Head of caudate nucleus (tissue), 42 donors: Measurements from ENCODE around the gene MVB12A.
A peak's percentile ranks its signal among the peaks of the same experiment; 100 is the strongest.

Source experiments
- DNase-seq, 42 donors: peaks; one replicate each; pipeline versions ENCODE4 v3.0.0 to v3.0.0-alpha.2; 2020 to 2021; ENCODE audit warnings: mixed read lengths in 7 of 42
- intact Hi-C: fragments of 100-400 bp; cut with DNase I; formaldehyde crosslinking; loops from one replicate; pipeline ENCODE4 v1.15.0; 2022

MVB12A gene

DNA sequence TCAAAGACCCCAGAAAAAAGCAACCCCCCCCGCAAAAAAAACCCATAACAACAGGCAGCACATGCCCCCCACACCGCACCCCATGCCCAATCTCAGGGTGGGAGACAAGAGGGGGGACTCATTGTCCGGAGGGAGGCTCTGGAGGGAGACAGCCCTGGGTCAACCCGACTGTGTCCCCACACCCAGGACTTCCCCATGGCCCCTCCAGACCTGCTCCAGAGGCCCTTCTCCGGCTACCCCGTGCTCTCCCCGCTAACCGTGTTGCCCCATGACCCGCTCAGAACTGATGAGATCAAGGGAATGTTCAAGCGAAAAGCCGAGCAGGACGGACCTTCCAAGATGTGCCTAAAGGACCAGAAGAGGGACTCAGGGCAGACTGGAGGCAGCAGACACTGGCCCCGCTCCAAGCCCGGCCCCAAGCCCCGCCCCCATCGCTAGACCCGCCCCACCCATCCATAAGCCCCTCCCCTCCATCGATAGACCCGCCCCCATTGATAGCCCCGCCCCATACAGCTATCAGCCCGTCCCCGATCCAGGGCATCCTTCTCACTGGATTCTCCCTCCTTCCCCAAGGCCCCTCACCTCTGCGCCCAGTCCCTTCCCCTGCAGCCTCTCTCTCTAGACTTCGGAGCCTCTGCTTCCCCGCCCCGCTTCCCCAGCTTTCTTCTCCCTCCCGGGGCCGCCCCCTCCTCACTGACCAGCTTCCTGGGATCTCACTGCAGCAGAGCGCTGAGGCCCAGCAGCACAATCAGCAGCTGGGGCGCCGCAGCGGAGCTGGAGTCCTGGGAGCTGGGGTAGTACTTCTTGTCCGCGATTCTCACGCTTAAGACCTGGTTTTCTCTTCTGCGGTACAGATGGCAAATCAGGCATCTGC lies 16.6 kb upstream of the MVB12A start:
- intact Hi-C loops: no loop called here
- DNase-seq: peak in 2 of 42 donors; percentile 39 to 44

DNA sequence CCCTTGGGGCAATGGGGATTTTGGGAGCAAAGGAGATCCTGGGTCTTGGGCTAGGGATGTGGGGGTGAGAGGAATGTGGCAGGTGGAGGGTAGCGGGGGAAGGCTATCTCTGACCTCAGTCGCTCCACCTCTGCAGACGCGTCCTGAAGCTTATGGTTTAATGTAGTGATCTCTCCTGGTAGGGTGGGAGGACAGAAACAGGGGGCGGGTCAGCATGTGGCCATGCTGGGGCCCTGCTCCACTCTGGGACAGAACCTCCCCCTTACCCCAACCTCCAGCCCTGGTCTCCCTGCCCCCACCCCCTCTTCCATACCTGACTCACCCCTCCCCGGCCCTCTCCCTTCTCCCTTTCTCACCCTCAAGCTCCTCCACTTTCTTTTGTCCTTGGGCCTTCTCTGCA lies 15.8 kb upstream of the MVB12A start:
- no peak for DNase-seq
- intact Hi-C loops: no loop called here

DNA sequence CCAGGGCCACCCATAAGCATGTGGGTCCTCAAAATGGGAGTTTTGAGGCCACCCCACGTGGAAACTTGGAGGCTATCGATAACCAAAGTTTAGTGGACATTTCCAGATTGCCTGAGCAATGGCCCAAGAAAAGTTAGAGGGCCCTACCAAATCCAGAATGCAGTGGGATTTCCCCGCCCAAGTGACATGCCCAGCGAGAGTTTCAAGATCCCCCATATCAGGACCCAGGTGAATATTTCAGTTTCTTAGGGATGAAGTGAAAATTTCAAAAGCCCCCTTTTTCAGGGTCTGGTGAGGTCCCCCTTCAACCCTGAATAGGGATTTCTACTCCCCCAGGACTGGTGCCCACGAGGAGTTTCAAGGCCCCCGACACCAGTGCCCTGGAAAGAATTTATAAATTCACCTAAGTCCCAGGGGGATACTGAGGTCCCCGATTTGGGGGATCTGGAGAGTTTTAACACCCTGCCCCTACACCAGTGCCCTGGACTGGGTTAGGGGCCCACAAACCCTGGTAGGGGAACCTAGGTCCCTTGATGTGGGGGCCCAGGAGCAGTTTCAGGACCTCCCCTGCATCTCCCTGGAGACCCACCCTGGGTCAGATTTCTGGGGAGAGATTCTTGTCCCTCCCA lies 15.1 kb upstream of the MVB12A start:
- intact Hi-C loops: no loop called here
- no peak for DNase-seq

DNA sequence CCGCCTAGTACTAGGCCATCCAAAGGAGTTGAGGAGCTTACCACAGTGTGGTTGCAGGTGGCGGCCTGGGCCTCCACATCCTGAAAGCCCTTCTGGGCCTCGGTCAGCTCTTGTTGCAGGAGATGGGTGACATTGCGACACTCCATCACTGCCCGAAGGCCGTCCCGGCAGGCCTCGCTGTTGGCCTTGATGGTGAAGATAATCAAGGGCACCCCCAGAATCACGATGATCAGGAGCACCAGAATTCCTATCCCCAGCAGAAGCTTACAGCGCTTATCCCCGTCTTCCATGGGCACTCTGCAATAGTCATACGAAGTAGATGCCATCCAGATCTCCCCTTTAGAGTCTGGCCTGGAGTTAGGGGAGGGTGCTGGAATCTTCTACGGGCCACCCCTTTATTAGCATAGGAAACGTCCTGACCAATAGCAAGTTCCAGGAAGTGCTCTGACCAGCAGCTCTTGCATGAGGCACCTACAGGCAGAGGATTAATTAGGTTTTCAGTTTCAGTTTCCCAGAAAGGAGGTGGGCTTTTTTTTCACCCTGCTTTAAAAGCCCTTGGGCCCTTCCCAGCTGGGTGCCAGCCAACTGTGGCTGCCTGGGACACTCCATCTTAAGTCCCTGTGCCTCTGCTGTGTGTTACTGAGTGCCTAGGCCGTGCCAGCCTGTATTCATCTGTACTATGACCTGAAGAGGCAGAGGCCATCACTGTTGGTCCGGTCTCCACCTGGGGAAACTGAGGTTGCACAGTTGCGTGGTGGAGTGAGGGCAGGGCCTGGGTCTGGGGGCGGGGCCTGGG lies 14.4 kb upstream of the MVB12A start, which contains the start of gene BST2:
BST2 (minus strand) TSS at position 381 of the 796 bp plus-strand sequence; CDS start at position 326, 55 bp downstream.
- intact Hi-C loops: no loop called here
- DNase-seq: peak in 28 of 42 donors; percentile 6 to 75 (median 41)

DNA sequence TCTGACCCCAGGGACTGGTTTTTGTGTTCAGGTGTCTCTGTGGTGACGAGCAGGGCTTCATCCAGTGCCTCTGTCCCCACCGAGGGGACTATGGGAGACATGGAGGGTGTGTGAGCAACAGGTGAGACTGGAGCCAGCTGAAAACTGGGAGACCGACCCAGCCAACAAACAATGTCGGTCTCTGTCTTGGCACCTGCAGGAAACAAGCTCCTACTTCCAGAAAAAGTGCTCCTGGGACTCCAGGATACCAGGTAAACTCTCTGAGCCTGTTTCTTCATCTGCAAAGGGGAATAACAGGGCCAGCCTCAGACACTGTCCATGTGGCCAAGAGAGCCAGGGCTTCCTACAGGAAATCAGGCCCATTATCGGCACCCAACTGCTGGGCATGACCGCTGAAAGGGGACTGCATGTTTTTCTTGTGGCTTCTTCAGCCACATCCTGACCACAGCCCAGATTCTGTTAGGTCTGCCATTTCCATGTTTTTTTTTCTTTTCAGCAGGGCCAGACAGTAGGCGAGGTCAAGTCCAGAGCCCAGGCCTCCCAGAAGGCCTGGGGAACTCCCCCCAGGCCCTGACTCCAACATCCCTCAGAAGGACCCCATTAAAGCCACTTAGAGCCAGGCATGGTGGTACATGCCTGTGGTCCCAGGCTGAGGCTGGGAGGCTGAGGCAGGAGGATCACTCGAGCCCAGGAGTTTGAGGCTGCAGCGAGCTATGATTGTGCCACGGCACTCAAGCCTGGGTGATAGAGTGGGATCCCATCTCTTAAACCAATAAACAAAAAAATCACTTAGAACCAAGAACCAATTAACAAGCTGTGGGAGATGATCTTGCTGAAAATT lies 13.6 kb upstream of the MVB12A start:
- DNase-seq: peak in 18 of 42 donors; percentile 9 to 61 (median 32)
- intact Hi-C loops: no loop called here

DNA sequence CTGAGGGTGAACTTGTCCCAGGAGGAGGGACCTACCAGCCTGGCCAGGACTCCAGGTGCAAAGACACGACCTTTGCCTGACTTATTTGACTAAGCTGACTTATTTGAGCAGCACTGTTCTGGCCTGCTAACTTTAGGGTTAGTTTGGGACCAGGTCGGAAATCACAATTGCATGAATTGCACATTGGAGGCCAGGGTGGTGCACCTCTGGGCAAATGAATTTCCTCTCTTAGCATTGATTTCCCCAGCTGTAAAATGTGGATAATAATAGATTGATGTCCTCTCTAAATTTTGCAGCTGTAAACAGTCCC lies 13.0 kb upstream of the MVB12A start:
- DNase-seq: no peak
- intact Hi-C loops: no loop called here

DNA sequence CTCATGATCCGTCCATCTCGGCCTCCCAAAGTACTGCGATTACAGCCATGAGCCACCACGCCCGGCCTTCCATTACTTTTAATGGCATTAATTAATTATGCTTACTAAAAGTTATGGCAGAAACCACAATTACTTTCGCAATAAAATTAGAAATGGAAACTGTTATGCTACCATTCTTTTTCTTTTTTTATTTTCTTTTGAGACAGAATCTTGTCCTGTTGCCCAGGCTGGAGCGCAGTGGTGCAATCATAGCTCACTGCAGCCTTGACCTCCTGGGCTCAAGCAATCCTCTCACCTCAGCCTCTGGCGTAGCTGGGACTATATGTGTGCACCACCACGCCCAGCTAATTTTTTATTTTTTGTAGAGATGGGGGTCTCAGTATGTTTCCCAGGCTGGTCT lies 9.9 kb upstream of the MVB12A start:
- DNase-seq: no peak
- intact Hi-C loops: no loop called here

DNA sequence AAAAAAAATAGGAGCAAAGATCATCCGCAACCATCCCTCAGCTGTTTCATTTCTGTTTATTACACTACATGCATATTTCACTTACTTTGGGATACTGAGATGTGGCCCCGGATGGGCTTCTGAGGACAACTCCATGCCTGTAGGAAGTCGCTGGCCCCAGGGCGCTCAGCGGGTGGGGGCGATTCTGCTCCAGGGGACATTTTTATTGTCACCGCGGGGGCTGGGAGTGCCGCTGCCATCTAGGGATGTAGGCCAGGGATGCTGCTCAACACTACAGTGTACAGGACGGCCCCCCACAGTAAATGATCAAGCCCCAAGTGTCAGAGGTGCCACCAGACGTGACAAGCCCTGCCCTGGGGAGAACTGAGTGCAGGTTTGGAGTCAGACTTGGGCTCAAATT lies 8.0 kb upstream of the MVB12A start:
- DNase-seq: no peak
- intact Hi-C loops: no loop called here

DNA sequence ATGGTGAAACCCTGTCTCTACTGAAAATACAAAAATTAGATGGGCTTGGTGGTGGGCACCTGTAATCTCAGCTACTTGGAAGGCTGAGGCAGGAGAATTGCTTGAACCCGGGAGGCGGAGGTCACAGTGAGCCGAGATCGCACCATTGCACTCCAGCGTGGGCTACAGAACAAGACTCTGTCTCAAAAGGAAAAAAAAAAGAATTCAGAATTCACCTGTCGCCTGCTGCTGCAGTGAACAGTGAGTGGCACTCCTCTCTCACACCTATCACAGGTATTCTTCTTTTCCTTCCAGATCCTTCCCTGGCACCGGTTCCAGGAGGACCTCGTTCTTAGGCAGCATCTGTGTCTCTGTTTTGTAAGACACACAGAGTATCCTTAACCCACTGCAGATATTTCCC lies 5.8 kb upstream of the MVB12A start:
- DNase-seq: no peak
- intact Hi-C loops: no loop called here

DNA sequence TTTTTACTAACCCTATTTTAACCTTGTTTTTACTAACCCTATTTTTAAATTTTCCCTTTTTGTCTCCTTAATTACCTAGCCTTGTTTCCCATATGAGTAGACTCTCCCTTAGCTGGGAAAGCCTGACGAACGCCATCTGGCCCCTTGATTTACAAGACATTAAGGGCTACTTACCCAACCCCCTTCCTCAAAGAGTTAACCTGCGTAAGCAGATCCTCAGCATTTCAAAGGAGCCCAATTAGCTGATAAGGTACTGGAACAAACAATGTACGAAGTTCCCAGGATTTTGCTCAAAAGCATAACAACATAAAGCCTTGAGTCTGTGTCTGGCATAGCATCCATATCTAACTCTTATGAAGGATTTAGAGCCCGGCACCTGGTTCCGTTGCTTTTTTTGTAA lies 4.7 kb upstream of the MVB12A start:
- no peak for DNase-seq

DNA sequence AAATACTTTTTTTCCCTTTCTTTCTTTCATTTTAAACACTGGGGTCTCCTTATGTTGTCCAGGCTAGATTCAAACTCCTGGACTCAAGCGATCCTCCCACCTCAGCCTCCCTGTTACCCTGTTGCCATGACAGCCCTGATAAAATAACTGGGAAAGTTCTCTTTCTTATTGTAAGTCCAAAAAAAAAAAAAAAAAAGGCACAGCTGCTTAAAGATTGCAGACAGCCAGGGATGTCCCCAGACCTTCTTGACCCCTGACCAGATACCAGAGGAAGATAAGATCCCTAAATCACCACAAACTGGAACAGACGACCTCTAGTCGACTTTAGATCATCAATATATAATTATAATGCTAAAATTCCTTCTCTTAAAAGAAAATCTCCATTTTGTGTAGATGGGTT lies 1.1 kb upstream of the MVB12A start:
- intact Hi-C loops: no loop called here
- DNase-seq: no peak

More for the DNA sequence above, 4.7 kb upstream of the MVB12A start:
- intact Hi-C loops: no loop called here

DNA sequence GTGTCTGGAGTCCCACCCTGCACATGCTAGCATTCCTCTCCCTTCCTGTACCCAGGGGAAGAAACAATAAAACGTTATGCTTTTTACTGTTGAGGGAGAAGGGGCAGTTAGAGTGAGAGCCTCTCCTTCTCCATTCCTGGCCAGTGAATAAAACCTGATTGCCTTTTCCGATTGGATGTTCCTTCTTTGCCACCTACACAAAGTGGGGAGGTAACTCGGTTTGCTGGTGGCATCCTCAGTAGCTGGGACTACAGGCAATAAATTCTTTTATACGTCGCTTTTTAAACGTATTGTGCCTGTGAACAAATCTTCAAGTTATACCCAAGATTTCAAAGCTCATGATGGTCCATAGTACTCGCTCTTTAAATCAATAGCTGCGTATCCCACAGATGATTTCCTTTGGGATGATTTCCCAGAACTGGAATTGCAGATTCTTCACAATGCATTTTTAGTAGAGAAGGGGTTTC lies 660 bp upstream of the MVB12A start:
- no peak for DNase-seq
- intact Hi-C loops: no loop called here

DNA sequence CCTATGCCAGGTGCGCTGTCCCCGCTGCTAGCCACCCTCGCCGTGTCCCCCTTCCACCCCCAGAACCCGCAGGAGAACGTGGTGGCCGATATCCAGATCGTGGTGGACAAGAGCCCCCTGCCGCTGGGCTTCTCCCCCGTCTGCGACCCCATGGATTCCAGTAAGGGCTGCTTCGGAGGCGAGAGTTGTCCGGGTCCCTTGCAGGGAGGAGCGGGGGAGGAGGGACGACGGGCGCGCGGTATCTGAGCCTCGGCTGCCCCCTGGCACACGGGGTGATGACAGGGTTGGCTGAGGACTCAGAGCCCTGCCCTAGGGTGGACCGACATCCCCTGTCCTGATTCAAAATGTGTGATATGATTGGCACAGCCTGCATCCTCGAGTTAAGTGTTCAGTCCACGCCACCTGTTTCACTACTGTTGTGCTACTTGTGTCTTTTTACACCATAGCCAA lies 653 bp downstream of the MVB12A start:
- peak in 19 of 42 donors; percentile 3 to 47 (median 26) for DNase-seq

DNA sequence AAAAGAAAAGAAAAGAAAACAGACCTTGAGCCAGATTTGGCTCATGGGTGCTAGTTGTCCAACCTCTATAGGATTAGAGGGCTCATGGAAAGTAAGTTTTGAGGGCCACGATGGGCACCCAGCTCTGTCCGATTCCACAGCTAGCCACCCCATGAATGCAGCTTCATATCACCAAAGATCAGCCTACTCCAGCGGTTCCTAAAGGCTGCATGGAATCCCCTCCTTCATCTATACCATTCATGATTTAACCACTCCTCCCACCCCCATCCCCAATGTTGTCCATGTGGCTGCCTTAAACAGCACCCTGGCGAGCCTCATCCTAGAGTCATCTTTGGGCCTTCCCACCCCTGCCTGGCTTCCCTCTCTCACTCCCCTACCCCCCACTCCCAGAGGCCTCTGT lies 2.1 kb downstream of the MVB12A start:
- intact Hi-C loops: no loop called here

More for the DNA sequence above, 653 bp downstream of the MVB12A start:
- intact Hi-C loops: no loop called here

DNA sequence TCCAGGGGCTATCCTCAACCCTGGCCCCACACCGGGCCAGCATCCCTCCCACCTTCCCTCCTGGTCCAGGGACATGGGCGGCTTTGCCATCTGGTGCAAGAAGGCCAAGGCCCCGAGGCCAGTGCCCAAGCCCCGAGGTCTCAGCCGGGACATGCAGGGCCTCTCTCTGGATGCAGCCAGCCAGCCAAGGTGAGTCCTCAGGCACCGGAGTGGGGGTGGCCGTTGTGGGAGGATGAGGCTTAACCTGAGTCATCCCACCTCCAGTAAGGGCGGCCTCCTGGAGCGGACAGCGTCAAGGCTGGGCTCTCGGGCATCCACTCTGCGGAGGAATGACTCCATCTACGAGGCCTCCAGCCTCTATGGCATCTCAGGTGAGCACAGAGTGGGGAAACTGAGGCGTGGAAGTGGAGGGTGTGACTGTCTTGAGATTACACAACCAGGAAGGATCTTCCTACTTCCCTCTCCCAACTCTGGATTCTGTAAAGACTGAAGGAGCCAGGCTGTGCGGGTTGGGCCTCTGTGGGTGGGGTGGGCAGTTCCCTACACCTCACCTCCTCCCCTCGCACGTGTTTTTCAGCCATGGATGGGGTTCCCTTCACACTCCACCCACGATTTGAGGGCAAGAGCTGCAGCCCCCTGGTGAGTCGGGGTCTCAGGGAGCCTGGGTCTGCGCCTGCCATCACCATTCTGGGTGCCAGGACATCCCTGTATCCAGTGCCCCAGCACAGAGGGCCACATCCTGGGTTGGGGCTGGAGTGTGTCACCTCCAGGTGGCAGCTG lies 3.8 kb downstream of the MVB12A start:
- peak in 1 of 42 donors; percentile 10 for DNase-seq
- intact Hi-C loops: no loop called here

More for the DNA sequence above, 2.1 kb downstream of the MVB12A start:
- no peak for DNase-seq

DNA sequence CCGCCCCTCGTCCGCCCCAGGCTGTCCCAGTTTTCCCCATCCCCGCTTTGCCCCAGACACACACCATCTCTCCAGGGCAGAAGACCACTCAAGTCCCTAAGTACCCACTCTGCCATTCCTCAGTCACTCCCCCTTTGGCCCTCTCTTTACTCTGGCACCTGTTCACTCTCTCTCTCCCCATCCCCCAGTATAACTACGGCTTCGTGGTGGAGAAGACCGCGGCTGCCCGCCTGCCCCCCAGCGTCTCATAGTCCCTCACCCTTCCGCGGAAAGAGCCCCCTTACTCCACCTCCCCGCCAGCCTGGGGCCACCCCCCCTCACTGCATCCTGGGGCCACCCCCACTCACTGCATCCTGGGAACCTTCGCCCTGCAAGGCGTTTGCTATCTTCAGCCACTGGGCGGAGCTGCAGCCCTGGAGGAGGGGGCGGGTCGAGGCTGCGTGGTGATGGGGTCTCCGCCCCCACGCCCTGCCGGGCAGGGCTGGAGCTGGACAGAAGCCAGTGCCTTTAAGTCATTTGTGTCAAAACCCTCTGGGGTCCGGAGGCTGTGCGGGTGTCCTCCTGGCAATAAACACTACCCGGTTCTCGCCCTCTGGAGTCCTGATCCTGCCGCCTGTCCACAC lies 5.0 kb downstream of the MVB12A start:
- DNase-seq: peak in 36 of 42 donors; percentile 19 to 78 (median 44)
- intact Hi-C loops: no loop called here

DNA sequence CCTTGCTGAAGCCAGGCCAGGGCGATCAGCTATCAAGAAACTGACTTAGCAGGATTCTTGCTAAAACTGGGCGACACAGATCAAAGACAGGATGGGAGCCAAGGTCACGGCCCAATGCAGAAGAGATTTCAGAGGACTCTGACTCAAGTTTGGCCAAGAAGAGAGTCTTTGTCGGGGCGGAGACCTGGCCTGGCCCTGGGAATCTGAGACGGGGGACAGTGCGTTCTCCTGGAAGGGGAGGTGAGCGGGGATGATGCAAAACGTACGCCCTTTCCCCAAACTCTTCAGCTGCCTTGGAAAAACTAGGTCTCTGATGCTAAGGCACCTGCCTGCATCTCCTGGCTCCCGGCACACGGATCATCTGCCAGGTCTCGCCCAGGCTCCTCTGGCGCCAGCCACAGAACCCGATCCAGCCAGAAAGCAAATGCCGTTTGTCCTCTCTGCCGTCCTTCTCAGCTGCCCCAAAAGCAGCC lies 9.8 kb downstream of the MVB12A start:
- intact Hi-C loops: no loop called here
- DNase-seq: no peak
